Stomach (tissue), 4 donors: ENCODE measurements around the gene IRF2.

Experiments
- CTCF ChIP-seq, 7 experiments: fragments of 450-650 bp in 4 of 7; fragments of 200-600 bp in 3 of 7; sonication (generic) in 3 of 7; IDR thresholded peaks; one replicate each; pipeline ENCODE4 v1.5.1; 2016 to 2019; ENCODE audit warnings: antibody characterized with exemption in 7 of 7, control low read depth in 2 of 7, mild to moderate bottlenecking in 1 of 7
- EP300 ChIP-seq: sonication (generic); formaldehyde crosslinking; IDR thresholded peaks from one replicate; pipeline ENCODE4 v1.6.1; 2017; ENCODE audit warnings: antibody characterized with exemption
- POLR2A ChIP-seq, 4 donors: fragments of 450-650 bp; IDR thresholded peaks; one replicate each; pipeline ENCODE4 v1.6.1; 2016; ENCODE audit warnings: antibody characterized with exemption in 4 of 4, control low read depth in 2 of 4, mild to moderate bottlenecking in 1 of 4, moderate library complexity in 1 of 4
- POLR2AphosphoS5 ChIP-seq, 3 donors: sonication (generic); formaldehyde crosslinking; IDR thresholded peaks; one replicate each; pipeline ENCODE4 v1.6.1; 2016; ENCODE audit warnings: antibody characterized with exemption in 3 of 3

GRCh38 chr4:184368731-184369130, 105.6 kb downstream of the IRF2 start:
- TF ChIP-seq CTCF (IDR thresholded peaks at IDR 0.05) = no peak
- TF ChIP-seq POLR2AphosphoS5 (IDR thresholded peaks at IDR 0.05) = no peak
- TF ChIP-seq POLR2A (IDR thresholded peaks at IDR 0.05) = no peak
- TF ChIP-seq EP300 = no peak
